ENCODE data around the gene TAF1A.
A peak's percentile ranks its signal among the peaks of the same experiment; 100 is the strongest.

TAF1A gene

DNA sequence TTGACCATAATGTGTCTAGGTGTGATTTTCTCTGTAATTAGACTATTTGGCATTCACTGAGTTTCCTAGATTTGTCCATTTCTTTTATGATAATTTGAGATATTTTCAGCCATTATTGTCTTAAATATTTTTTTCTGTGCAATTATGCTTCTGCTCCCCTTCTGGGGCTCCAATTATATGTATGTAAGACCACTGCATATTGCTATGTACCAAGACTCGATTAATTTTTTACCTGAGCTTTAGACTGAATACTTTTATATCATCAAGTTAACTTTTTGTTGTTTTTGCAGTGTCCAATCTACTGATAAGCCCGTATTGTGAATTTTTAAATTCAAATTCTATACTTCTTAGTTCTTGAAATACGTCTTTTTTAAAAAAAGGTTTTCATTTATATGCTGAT is 5.1 kb upstream of the TAF1A start:
- no peak for DNase-seq

- DNase-seq, result no peak
Measured at GRCh38 chr1:222592171-222592570, 2.4 kb upstream of the TAF1A start.

DNA sequence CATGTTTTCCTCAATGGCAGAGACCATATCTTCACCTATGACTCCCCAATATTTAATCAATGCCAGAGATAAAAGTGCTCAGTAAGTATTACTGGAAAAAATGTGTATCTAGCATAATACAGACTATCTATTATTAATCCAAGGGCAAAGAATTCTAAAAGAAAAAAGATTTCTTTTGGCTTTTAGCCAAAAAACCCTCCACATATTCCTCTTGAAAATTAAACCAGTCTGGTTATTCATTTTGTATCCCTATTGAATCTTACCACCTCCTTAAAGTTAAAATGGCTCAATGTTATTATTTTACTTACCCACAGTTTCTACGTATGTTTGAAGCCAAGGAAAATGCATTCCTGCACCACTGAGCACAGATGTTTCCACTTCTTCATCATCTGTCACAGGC is 1.6 kb downstream of the TAF1A start:
- no peak for DNase-seq

DNA sequence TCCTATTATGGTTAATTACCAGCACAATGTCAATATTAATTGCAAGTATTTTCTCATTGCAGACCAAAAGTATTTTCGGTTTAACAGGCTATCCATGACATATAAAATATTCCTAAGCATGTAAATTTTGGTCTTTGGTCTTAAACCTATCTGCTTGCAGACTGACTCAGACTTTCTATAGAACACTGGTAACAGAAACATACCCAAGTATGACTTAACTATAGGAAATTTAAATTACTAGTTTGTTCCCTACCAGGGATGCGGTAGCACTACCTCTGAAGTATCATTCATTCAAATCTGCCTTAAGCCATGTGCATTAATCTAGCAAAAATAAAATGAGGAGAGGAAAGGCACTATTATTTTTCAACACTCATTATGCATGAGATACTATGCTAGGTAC is 2.9 kb downstream of the TAF1A start:
- no peak for DNase-seq

DNA sequence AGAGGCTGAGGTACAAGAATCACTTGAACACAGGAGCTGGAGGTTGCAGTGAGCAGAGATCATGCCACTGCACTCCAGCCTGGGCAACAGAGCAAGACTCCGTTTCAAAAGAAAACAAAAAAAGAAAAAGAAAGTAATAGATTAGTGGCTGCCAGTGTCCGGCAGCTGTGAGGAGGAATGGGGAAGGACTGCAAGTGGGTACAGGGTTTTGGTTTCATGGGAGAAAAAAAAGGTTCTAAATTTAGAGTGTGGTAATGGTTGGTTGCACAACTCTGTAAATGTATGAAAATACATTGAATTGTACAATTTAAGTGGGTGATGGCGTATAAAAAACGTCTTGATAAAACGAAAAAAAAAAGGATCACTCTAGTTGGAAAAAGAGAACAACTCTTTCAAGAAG is 6.7 kb downstream of the TAF1A start:
- no peak for DNase-seq

DNA sequence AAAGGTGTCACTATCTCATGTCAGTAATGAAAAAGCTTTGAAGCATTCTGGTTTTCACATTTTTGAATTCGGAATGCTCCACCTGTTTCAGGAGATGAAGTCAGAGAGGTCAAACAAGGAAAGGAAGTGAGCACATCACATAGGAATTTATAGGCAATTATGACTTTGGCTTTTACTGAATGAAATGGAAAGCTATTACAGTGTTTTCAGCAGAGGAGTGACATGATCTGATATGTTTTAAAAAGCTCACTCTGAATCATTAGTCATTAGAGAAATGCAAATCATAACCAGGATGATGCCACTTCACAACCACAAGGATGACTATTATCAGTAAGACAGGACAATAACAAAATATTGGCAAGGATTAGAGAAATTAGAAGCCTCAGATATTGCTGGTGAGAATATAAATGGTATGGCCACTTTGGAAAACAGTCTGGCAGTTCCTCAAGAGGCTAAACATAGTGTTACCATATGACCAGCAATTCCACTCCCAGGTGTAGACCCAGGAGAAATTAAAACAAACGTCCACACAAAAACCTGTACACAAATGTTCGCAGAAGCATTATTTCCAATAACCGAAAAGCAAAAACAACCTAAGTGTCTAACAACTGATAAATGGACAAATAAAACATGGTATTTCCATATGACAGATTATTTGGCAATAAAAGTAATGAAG is 7.5 kb downstream of the TAF1A start:
- DNase-seq, result no peak

DNA sequence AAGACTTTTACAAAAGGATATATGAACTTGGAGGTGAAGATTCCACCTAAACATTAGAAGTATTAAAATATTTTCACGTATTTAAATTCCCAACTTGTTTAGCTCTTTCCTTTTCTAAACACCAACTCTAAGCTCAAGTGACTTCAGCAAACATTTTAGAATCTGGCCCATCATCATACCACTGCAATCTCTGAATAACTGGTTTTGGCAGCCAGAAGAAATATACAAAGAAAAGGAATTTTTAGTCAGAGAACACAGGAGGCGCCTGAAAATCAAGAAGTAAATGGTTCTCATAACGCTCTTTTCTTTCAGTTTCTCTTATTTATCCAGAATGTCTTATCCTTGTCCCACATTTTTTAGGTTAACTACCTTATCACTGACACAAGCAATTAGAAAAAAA is 10.4 kb downstream of the TAF1A start:
- no peak for DNase-seq

DNA sequence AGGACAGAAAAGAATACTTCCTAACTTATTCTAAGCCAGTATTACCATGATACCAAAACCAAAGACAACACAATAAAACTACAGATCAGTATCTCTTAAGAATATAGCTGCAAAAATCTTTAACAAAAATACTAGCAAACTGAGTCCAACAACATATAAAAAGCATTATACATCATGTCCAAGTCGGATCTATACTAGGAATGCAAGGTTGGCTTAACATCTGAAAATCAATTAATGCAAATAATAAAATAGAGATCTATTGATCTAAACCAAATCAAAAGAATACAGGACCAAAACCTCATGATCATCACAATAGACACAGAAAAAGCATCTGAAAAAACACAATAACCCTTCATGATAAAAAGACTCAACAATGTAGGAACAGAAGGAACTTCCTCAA is 18.9 kb downstream of the TAF1A start:
- no peak for DNase-seq

DNA sequence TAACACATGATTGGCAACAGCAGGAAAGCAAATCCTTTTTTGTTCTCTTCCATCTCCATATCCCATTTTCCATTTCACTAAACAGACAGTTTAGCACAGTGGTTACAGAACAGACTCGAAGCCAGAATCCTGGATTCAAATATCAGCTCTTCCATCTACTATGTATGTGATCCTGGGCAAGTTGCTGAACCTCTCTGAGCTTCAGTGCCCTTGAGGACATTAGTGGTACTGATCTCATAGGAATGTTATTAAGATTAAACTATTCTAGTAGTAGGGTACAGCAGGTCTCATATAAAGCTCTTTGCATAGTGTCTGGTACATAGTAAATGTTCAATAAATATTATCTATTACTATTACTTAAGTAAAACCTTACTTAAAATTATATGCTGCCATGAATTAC is 28.1 kb downstream of the TAF1A start:
- DNase-seq, result no peak

GRCh38 chr1:222557574-222557973 is 32.2 kb downstream of the TAF1A start:
- DNase-seq, result no peak

GRCh38 chr1:222557148-222557547 is 32.6 kb downstream of the TAF1A start:
- no peak for DNase-seq

GRCh38 chr1:222555992-222556615 is 33.6 kb downstream of the TAF1A start:
- DNase-seq, result no peak

GRCh38 chr1:222554177-222554576 is 35.6 kb downstream of the TAF1A start:
- DNase-seq, result no peak

- DNase-seq, result no peak
Measured at GRCh38 chr1:222552882-222553281, 36.9 kb downstream of the TAF1A start.

DNA sequence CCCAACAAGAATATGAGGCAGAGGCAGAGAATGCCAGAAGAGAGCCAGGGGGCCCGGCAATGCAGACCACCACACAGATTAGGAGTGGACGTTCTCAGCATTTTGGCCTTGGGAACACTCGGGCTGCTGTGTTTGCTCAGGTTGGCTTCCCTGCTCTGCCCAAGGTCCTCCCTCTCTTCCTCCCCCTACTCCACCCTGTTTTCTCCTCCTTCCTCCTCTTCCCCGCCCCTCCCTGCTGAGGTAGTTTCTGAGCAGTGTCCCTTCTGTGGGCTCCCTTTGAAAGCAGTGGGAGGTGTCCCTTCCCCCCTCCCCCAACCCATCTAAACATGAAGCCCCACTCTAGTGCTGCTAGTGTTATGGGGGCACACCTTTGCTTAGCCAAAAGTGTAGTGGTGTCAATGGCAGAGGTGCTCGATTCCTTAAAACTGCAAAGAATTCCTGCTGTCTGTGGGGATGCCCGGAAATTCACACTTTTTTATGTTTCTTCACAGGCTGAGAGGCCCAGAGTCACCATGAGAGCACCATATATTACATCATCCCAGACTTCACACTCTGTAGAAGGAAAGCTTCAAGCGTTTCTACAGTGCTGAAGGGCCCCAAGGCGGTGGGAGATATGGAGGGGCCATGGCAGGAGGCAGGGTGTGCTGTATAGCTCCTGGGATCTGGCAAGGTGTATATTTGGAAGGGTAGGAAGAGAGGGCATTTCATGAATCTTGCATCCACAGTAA is 41.6 kb downstream of the TAF1A start, which contains the start of gene HHIPL2:
Gene HHIPL2 (minus strand): TSS at position 161 of the 728 bp plus-strand sequence. CDS start 60 bp downstream, at position 101.
- no peak for DNase-seq

DNA sequence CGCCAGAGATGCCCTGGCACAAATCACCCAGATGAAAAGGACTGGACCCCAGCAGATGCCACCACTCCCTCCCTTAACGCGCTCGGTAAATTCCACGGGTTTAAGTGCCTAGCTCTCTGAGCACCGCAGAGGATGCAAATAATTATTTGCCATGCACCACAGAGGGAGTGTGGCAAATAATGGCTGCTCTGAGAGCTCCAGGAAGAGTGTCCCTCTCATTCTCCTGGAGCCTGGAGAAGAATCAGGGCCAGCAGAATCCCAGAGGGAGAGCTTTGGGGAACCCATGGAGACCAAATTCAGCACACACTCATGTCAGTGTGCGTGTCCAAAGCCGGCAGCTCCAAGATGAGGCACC is 42.5 kb downstream of the TAF1A start:
- DNase-seq, result no peak

DNA sequence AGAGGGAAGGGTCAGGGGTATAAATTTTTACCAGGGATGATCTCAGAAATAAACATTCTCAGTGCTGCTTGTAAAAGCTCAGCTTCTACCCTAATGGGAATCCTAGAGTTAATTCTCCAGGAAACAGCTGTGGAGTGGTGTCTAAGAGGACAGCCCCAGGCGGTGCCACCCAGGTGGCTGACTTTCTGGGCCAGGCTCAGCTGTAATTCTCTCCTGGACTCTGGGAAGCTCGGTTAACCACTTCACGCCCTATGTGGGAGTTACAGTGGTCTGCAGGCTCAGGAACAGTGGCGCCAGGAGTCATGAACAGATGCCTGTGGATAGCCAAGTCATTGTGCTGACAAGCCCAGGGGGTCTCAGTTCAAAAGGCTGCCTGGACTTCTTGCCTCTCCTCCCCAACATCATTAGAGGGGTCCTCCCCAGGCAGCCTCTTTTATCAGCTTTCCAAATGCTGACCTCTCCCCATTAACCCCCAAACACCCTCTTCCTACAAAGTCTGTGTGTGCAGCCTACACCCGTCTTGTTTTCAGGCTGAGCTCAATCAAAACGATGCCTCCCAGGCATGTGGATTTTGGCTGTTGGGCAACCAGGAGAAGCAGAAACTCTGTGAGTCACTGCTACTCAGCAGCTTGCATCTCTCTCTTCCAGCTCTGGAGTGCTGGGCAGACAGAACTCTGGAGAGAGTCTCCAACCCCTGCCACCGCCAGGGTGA is 43.0 kb downstream of the TAF1A start:
- DNase-seq, result peak; percentile 49 to 72

DNA sequence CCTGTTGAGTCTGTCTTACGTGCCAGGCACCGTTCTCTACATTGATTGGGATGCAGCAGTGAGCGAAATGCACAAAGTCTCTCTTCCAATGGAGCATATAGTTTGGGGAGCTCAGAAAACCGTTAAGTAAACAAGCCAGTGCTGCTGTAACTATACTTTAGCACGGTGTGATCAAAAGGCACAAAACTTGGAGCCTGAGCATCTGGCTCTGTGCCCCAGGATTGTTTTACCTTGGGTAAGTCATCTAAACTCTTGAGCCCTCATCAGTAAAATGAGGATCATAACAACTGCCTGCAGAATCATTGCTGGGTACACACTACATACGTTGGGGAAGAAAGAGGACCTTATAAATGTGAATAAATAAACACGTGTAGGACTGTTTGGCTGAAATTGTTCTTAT is 43.6 kb downstream of the TAF1A start:
- DNase-seq, result peak in 1 of 2 experiments; percentile 30

DNA sequence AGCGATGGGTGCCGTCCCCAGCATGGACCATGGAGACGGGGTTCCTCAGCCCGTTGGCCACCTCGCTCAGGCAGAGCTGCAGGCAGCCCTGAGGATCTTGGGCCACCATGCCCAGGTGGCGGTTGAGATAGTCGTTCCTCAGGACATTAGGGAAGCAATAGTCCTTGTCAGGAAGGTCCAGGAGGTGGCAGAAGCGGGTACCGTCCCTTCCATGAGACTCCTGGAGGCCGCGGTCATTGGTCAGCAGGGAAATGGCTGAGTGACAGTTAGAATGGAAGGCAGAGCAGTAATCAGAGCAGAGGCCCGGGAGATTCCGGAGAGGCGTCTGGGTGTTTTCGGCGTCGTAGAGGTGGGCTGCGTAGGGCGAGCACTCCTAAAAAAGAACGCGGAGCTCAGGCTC is 45.9 kb downstream of the TAF1A start:
- no peak for DNase-seq

- no peak for DNase-seq
Measured at GRCh38 chr1:222540598-222540995, 49.1 kb downstream of the TAF1A start.

GRCh38 chr1:222539951-222540597 is 49.7 kb downstream of the TAF1A start:
- DNase-seq, result no peak

- DNase-seq, result no peak
Measured at GRCh38 chr1:222535455-222535854, 54.3 kb downstream of the TAF1A start.

GRCh38 chr1:222530852-222531251 is 58.9 kb downstream of the TAF1A start:
- DNase-seq, result no peak
